H1 (cell line): ENCODE measurements around the gene ARID3B. TPM values are rescaled to one million over a fixed set of nuclear protein-coding genes. Genes with fewer than 3 reads are reported as not detected.

ENCODE experiments used
- CTCF ChIA-PET: fragments of 300-600 bp; sonication (Branson Sonifier 250); formaldehyde crosslinking; loops from one replicate; lab custom pipeline; 2021; ENCODE audit not compliant: partially characterized antibody; lab: Charles Lee
- POLR2A ChIA-PET: fragments of 300-600 bp; sonication (Branson Sonifier 250); formaldehyde crosslinking; loops from one replicate; lab custom pipeline; 2021; ENCODE audit warnings: inconsistent platforms; ENCODE audit not compliant: partially characterized antibody; lab: Charles Lee
- DNase-seq, 2 experiments: peaks; one replicate each; pipeline versions ENCODE4 v3.0.0 to v3.0.0-alpha.2; 2010 to 2022; ENCODE audit warnings: low spot score in 2 of 2, low read depth in 1 of 2, mixed read lengths in 1 of 2
- FAIRE-seq: peaks from 2 replicates; lab custom pipeline; 2011; peaks lifted over from hg19 to GRCh38; lab: Jason Lieb, UNC
- H2AFZ ChIP-seq: 2 replicates; pipeline ENCODE4 v1.8.1; 2012; ENCODE audit warnings: low read length, inconsistent platforms
- H2AK5ac ChIP-seq: 2 replicates; pipeline ENCODE4 v1.6.1; 2013; ENCODE audit warnings: low read depth, low read length
- H2BK120ac ChIP-seq: replicated peaks from 2 replicates; pipeline ENCODE3; 2013; ENCODE audit warnings: low read depth, low read length, inconsistent platforms
- H2BK12ac ChIP-seq: 2 replicates; pipeline ENCODE4 v1.6.1; 2013; ENCODE audit warnings: low read depth, low read length
- H2BK15ac ChIP-seq: 2 replicates; pipeline ENCODE4 v1.6.1; 2013; ENCODE audit warnings: low read length
- H2BK20ac ChIP-seq: 2 replicates; pipeline ENCODE4 v1.6.1; 2013; ENCODE audit warnings: low read length
- H2BK5ac ChIP-seq: 2 replicates; pipeline ENCODE4 v1.6.1; 2013; ENCODE audit warnings: low read depth, low read length
- H3K14ac ChIP-seq: 2 replicates; pipeline ENCODE4 v1.6.1; 2013; ENCODE audit warnings: inconsistent platforms; ENCODE audit not compliant: insufficient read length
- H3K18ac ChIP-seq: 2 replicates; pipeline ENCODE4 v1.6.1; 2013; ENCODE audit warnings: low read length; ENCODE audit errors: extremely low read depth
- H3K23ac ChIP-seq: 2 replicates; pipeline ENCODE4 v1.6.1; 2013; ENCODE audit warnings: inconsistent platforms; ENCODE audit not compliant: insufficient read length
- H3K23me2 ChIP-seq: 2 replicates; pipeline ENCODE4 v1.6.1; 2013; ENCODE audit warnings: low read depth, low read length
- H3K27ac ChIP-seq: 2 replicates; pipeline ENCODE4 v1.6.1; 2011; ENCODE audit warnings: low read depth, low read length, inconsistent platforms
- H3K27me3 ChIP-seq, 4 experiments: replicated peaks in 1 of 4; 1 replicate in 1 of 4; 2 replicates in 3 of 4; pipeline versions ENCODE4 v1.6.1 to v1.8.1; 2011 to 2013; ENCODE audit warnings: low read length in 3 of 4, mild to moderate bottlenecking in 3 of 4, inconsistent platforms in 2 of 4, mixed read lengths in 2 of 4, moderate library complexity in 1 of 4; ENCODE audit not compliant: control insufficient read depth in 3 of 4, insufficient read depth in 3 of 4; ENCODE audit errors: extremely low read depth in 1 of 4
- H3K36me3 ChIP-seq, 4 experiments: 2 replicates each; pipeline versions ENCODE4 v1.6.1 to v1.8.1; 2011 to 2013; ENCODE audit warnings: mild to moderate bottlenecking in 4 of 4, low read length in 3 of 4, moderate library complexity in 2 of 4, control low read depth in 1 of 4, inconsistent platforms in 1 of 4; ENCODE audit not compliant: insufficient read depth in 4 of 4, control insufficient read depth in 2 of 4
- H3K4ac ChIP-seq: replicated peaks from 2 replicates; pipeline ENCODE3; 2013; ENCODE audit warnings: low read length, low read depth, mixed read lengths, inconsistent platforms; ENCODE audit not compliant: insufficient read length
- H3K4me1 ChIP-seq, 4 experiments: replicated peaks in 1 of 4; 1 replicate in 1 of 4; 2 replicates in 3 of 4; pipeline versions ENCODE4 v1.6.1 to v1.8.1; 2011 to 2013; ENCODE audit warnings: low read length in 3 of 4, inconsistent platforms in 2 of 4, mixed read lengths in 1 of 4; ENCODE audit not compliant: insufficient read depth in 4 of 4, control insufficient read depth in 3 of 4
- H3K4me2 ChIP-seq, 2 experiments: 2 replicates each; pipeline versions ENCODE4 v1.6.1 to v1.8.1; 2011 to 2013; ENCODE audit warnings: low read depth in 2 of 2, low read length in 2 of 2, control low read depth in 1 of 2, inconsistent platforms in 1 of 2, mild to moderate bottlenecking in 1 of 2; ENCODE audit not compliant: insufficient read depth in 1 of 2
- H3K4me3 ChIP-seq, 4 experiments: fragments of 200-600, 300-600 bp in 1 of 4; sonication (generic), shearing (Covaris generic), sonication (Bioruptor Twin) in 1 of 4; 2 replicates each; pipeline versions ENCODE4 v1.5.1 to v1.8.1; 2011 to 2016; ENCODE audit warnings: low read length in 4 of 4, low read depth in 3 of 4, control low read depth in 2 of 4, inconsistent platforms in 2 of 4, mild to moderate bottlenecking in 2 of 4, mixed read lengths in 1 of 4, moderate library complexity in 1 of 4; ENCODE audit not compliant: insufficient read depth in 2 of 4; ENCODE audit errors: extremely low read depth in 1 of 4
- H3K56ac ChIP-seq: replicated peaks from 2 replicates; pipeline ENCODE3; 2013; ENCODE audit warnings: low read depth, mild to moderate bottlenecking, mixed read lengths, low read length, inconsistent platforms; ENCODE audit not compliant: insufficient read length
- H3K79me1 ChIP-seq: 2 replicates; pipeline ENCODE4 v1.6.1; 2013; ENCODE audit warnings: low read depth, low read length, control low read depth
- H3K79me2 ChIP-seq, 2 experiments: 2 replicates each; pipeline versions ENCODE4 v1.6.1 to v1.8.1; 2012 to 2013; ENCODE audit warnings: low read length in 2 of 2, mild to moderate bottlenecking in 2 of 2, inconsistent platforms in 1 of 2; ENCODE audit not compliant: insufficient read depth in 2 of 2, control insufficient read depth in 1 of 2
- H3K9ac ChIP-seq, 4 experiments: replicated peaks in 1 of 4; 1 replicate in 1 of 4; 2 replicates in 3 of 4; pipeline versions ENCODE4 v1.6.1 to v1.8.1; 2011 to 2013; ENCODE audit warnings: low read depth in 3 of 4, low read length in 3 of 4, control low read depth in 2 of 4, mild to moderate bottlenecking in 2 of 4, moderate library complexity in 2 of 4, inconsistent platforms in 1 of 4; ENCODE audit errors: extremely low read depth in 1 of 4
- H3K9me3 ChIP-seq, 2 experiments: 2 replicates each; pipeline versions ENCODE4 v1.6.1 to v1.8.1; 2012 to 2013; ENCODE audit warnings: mild to moderate bottlenecking in 2 of 2, moderate library complexity in 2 of 2, control low read depth in 1 of 2, inconsistent platforms in 1 of 2, low read depth in 1 of 2, low read length in 1 of 2, mixed read lengths in 1 of 2; ENCODE audit not compliant: insufficient read depth in 2 of 2
- H4K20me1 ChIP-seq, 2 experiments: replicated peaks in 1 of 2; 2 replicates each; pipeline versions ENCODE3 to v1.8.1; 2011 to 2013; ENCODE audit warnings: inconsistent platforms in 2 of 2, low read length in 2 of 2, mild to moderate bottlenecking in 1 of 2; ENCODE audit not compliant: insufficient read depth in 2 of 2, control insufficient read depth in 1 of 2
- H4K5ac ChIP-seq: 2 replicates; pipeline ENCODE4 v1.6.1; 2013; ENCODE audit warnings: low read length, low read depth, mixed read lengths, inconsistent platforms; ENCODE audit not compliant: insufficient read length
- H4K8ac ChIP-seq: 2 replicates; pipeline ENCODE4 v1.8.0; 2013; ENCODE audit warnings: mild to moderate bottlenecking, moderate library complexity, low read length, inconsistent platforms; ENCODE audit not compliant: insufficient read depth; ENCODE audit errors: extremely low read depth
- H4K91ac ChIP-seq: replicated peaks from 2 replicates; pipeline ENCODE3; 2013; ENCODE audit warnings: low read length, mixed read lengths, inconsistent platforms; ENCODE audit not compliant: insufficient read length
- BCL11A ChIP-seq, 2 experiments: IDR thresholded peaks; one replicate each; pipeline ENCODE4 v1.6.1; 2011; ENCODE audit warnings: low read depth in 2 of 2, low read length in 2 of 2, mild to moderate bottlenecking in 2 of 2
- BRCA1 ChIP-seq: IDR thresholded peaks from 2 replicates; pipeline ENCODE4 v1.6.1; 2012; ENCODE audit warnings: low read depth, low read length, improper control_type of control experiment
- CBX8 ChIP-seq: fragments of 300-800, 300-1000 bp; sonication (generic); IDR thresholded peaks from 2 replicates; pipeline ENCODE4 v1.7.1; 2016; ENCODE audit warnings: low read depth, low read length, borderline replicate concordance
- GABPA ChIP-seq: IDR thresholded peaks from 2 replicates; pipeline ENCODE4 v1.6.1; 2011; ENCODE audit warnings: mild to moderate bottlenecking, low read length, moderate library complexity, borderline replicate concordance; ENCODE audit not compliant: insufficient read depth
- JUND ChIP-seq: IDR thresholded peaks from 2 replicates; pipeline ENCODE4 v1.6.1; 2011; ENCODE audit warnings: mild to moderate bottlenecking, improper control_type of control experiment, low read length
- MAFK ChIP-seq: IDR thresholded peaks from 2 replicates; pipeline ENCODE4 v1.6.1; 2012; ENCODE audit warnings: low read depth, mild to moderate bottlenecking, improper control_type of control experiment, low read length
- POU5F1 ChIP-seq: IDR thresholded peaks from 2 replicates; pipeline ENCODE4 v1.6.1; 2011; ENCODE audit warnings: low read depth, mild to moderate bottlenecking, low read length, moderate library complexity
- RAD21 ChIP-seq, 2 experiments: IDR thresholded peaks in 1 of 2; conservative IDR thresholded peaks in 1 of 2; 2 replicates each; pipeline ENCODE4 v1.6.1; 2011; ENCODE audit warnings: low read depth in 2 of 2, low read length in 2 of 2, improper control_type of control experiment in 1 of 2, inconsistent platforms in 1 of 2, mild to moderate bottlenecking in 1 of 2, moderate library complexity in 1 of 2
- SIN3A ChIP-seq, 2 experiments: IDR thresholded peaks in 1 of 2; conservative IDR thresholded peaks in 1 of 2; 2 replicates each; pipeline ENCODE4 v1.6.1; 2011 to 2012; ENCODE audit warnings: low read length in 2 of 2, improper control_type of control experiment in 1 of 2, low read depth in 1 of 2, mild to moderate bottlenecking in 1 of 2
- SP4 ChIP-seq: IDR thresholded peaks from 2 replicates; pipeline ENCODE4 v1.6.1; 2012; ENCODE audit warnings: low read length, inconsistent platforms
- TCF12 ChIP-seq: IDR thresholded peaks from 2 replicates; pipeline ENCODE4 v1.6.1; 2011; ENCODE audit warnings: low read depth, mild to moderate bottlenecking, low read length
- WGBS, 2 experiments: shearing (Covaris generic) in 1 of 2; methylation state at CpG; one replicate each; pipeline versions ENCODE4 v1.1.6 to v1.1.7; 2013 to 2015; ENCODE audit warnings: low lambda C conversion rate in 2 of 2, mixed read lengths in 2 of 2, inconsistent platforms in 1 of 2, low coverage in 1 of 2, missing lambda C conversion rate in 1 of 2; ENCODE audit not compliant: insufficient replicate concordance in 2 of 2, insufficient coverage in 1 of 2, insufficient read length in 1 of 2; ENCODE audit errors: extremely low coverage in 1 of 2, missing lambda C conversion rate in 1 of 2; 5-methylcytosine and 5-hydroxymethylcytosine counted together
- polyA plus RNA-seq, 7 experiments: library from polyadenylated mRNA; depleted of rRNA in 3 of 7; stranded (reverse) in 5 of 7; unstranded in 2 of 7; fragments of >200 nt in 5 of 7; fragments of 200-250 nt in 2 of 7; gene quantifications; 1 replicate in 5 of 7; 2 replicates in 1 of 7; 4 replicates in 1 of 7; pipeline versions ENCODE4 v1.2.1 to v1.2.3, GENCODE V29; 2011 to 2013; ENCODE audit warnings: missing spikeins in 2 of 7, mixed read lengths in 2 of 7
- total RNA-seq: library from RNA; stranded (reverse); fragmentation: NEBNext Ultra II Directional; extraction: Animal tissue kit (Norgen Biotek cat#: 25700); gene quantifications from 2 replicates; pipeline ENCODE4 v1.2.1, GENCODE V29; 2021
- TF ChIP-seq, protein P1 (sequence below): IDR thresholded peaks from 2 replicates; pipeline ENCODE4 v1.6.1; 2011; ENCODE audit warnings: low read depth, mild to moderate bottlenecking, low read length; ENCODE audit not compliant: insufficient read depth

ARID3B gene
- total and polyA plus RNA-seq, 2 of the 8 experiments (the other 6 are each of a cell fraction or from before 2014, with no cell fraction given) = 81.0 to 115 TPM

DNA sequence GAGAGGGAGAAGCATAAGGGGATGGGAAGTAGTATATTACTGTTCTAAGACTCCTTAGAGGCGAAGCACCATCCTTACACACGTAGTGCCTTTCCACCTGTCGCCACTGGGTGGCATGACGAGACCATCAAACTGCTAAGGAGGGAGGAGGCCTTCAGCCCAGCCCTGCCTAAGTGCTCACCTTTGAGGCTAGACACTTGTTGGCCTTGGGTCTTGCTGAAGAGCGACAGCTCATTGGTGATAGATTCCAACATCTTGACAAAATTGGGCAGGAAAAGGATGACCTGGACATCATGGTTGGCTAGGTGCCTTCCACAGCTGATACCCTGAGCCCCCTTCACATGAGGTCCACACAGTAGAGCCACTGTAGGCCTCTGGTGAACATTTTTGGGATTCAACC lies 94.2 kb downstream of the ARID3B start:
- Histone ChIP-seq H3K23me2 (no peaks in the 10 kb centered on the region), H3K4me2 (no peak overlapping the region), H3K27ac (no peak overlapping the region), H3K79me1 (0 out of 2 replicates have a peak, but pooled peaks cover 1% of the 10 kb centered on the region), H3K27me3 (no peaks in the 10 kb centered on the region), H4K20me1 (peaks cover 12 to 18% of the 10 kb centered on the region in 2 experiments), H3K4ac (no peak overlapping the region), H3K14ac (no peak overlapping the region), H4K5ac (no peak overlapping the region), H3K4me1 (no peaks in the 10 kb centered on the region), H3K9ac (no peak overlapping the region), H3K18ac (no peak overlapping the region), H2BK20ac (no peak overlapping the region), H2BK12ac (no peak overlapping the region), H3K4me3 (no peak overlapping the region), H2AK5ac (no peak overlapping the region), H3K56ac (no peak overlapping the region), H4K91ac (no peak overlapping the region), H2BK5ac (no peak overlapping the region), H3K23ac (no peak overlapping the region), H3K36me3 (peaks cover 6 to 19% (median 13%) of the 10 kb centered on the region in 4 experiments; a peak in 5 of 8 replicates), H2AFZ (no peak overlapping the region), H2BK15ac (no peak overlapping the region), H2BK120ac (no peak overlapping the region), H4K8ac (no peak overlapping the region), H3K79me2 (no peaks in the 10 kb centered on the region), H3K9me3 (no peaks in the 10 kb centered on the region)
- ChIA-PET CTCF (interaction anchor here (0.6 to 37.5 kb wide), 35 partner anchors 6 to 316 kb away, joined by 3 to 1439 read pairs (median 4); partner anchors contain the start of genes CLK3, CSK, CYP1A1 and CYP1A2), POLR2A (interaction anchor here (0.7 to 8.4 kb wide), 6 partner anchors 33 to 133 kb away, joined by 3 to 81 read pairs (median 4); partner anchors contain the start of gene CYP1A1)
- DNase-seq (peak in 1 of 2 experiments; percentile 84), FAIRE-seq (peak; percentile 84)
- 32% methylated on average over 5 of the region's 5 CpGs; no CpG with 5 or more reads in 1 of the 2 experiments for WGBS, 2 experiments
- no peak for TF ChIP-seq GABPA
- 0 out of 2 replicates have a peak, but pooled peaks have one; percentile 30 for TF ChIP-seq JUND
- TF ChIP-seq POU5F1 = no peak
- TF ChIP-seq BRCA1 = no peak
- peak; percentile 97 to 98 for TF ChIP-seq RAD21 (IDR thresholded peaks at IDR 0.05 in 1 of 2, conservative IDR thresholded peaks at IDR 0.05 in 1 of 2; ENCODE audit: low read depth in 2 of 2, low read length in 2 of 2)
- TF ChIP-seq, protein P1, sequence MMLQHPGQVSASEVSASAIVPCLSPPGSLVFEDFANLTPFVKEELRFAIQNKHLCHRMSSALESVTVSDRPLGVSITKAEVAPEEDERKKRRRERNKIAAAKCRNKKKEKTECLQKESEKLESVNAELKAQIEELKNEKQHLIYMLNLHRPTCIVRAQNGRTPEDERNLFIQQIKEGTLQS = no peak
- TF ChIP-seq BCL11A (IDR thresholded peaks at IDR 0.05; ENCODE audit: low read depth in 2 of 2, low read length in 2 of 2) = no peak
- TF ChIP-seq CBX8 = no peak
- no peak for TF ChIP-seq TCF12
- no peak for TF ChIP-seq SP4
- 0 out of 4 replicates have a peak, but pooled peaks of 1 of the 2 experiments have one; percentile 32 for TF ChIP-seq SIN3A (conservative IDR thresholded peaks at IDR 0.05 in 1 of 2, IDR thresholded peaks at IDR 0.05 in 1 of 2; ENCODE audit: low read depth in 1 of 2, low read length in 2 of 2)
- no peak for TF ChIP-seq MAFK
